Activated CD8-positive, alpha-beta memory T cell treated with anti-CD3 and anti-CD28 coated beads, Interleukin-2, amount 50 U/mL, for 1 hour (primary cell): Measurements from ENCODE around the gene COL5A3.
A peak's percentile ranks its signal among the peaks of the same experiment; 100 is the strongest.

Source experiments
- DNase-seq: peaks from one replicate; pipeline ENCODE4 v3.0.0-alpha.2; 2020; ENCODE audit errors: extremely low read depth

Gene COL5A3

GRCh38 chr19:10011974-10012373 lies 1.7 kb upstream of the COL5A3 start:
- no peak for DNase-seq

- DNase-seq, result no peak
Measured at GRCh38 chr19:10010939-10011338, 635 bp upstream of the COL5A3 start.

- no peak for DNase-seq
Measured at GRCh38 chr19:10009714-10010224, 535 bp downstream of the COL5A3 start.

GRCh38 chr19:10008184-10008765 lies 2.0 kb downstream of the COL5A3 start:
- DNase-seq, result no peak

GRCh38 chr19:10007371-10008183 lies 2.7 kb downstream of the COL5A3 start:
- DNase-seq, result no peak

- DNase-seq, result no peak
Measured at GRCh38 chr19:10006752-10007323, 3.5 kb downstream of the COL5A3 start.

- DNase-seq, result no peak
Measured at GRCh38 chr19:10006335-10006708, 4.0 kb downstream of the COL5A3 start.

GRCh38 chr19:10005632-10006334 lies 4.5 kb downstream of the COL5A3 start:
- no peak for DNase-seq

GRCh38 chr19:10004617-10005016 lies 5.7 kb downstream of the COL5A3 start:
- no peak for DNase-seq

GRCh38 chr19:10003271-10003670 lies 7.0 kb downstream of the COL5A3 start:
- no peak for DNase-seq

GRCh38 chr19:10001899-10002298 lies 8.4 kb downstream of the COL5A3 start:
- DNase-seq, result no peak

- DNase-seq, result peak; percentile 5
Measured at GRCh38 chr19:10000171-10000826, 10.0 kb downstream of the COL5A3 start.

- DNase-seq, result no peak
Measured at GRCh38 chr19:9996541-9996940, 13.8 kb downstream of the COL5A3 start.

- DNase-seq, result no peak
Measured at GRCh38 chr19:9995999-9996398, 14.3 kb downstream of the COL5A3 start.

GRCh38 chr19:9995084-9995483 lies 15.2 kb downstream of the COL5A3 start:
- DNase-seq, result no peak

GRCh38 chr19:9991425-9992191 lies 18.7 kb downstream of the COL5A3 start:
- DNase-seq, result no peak

GRCh38 chr19:9989504-9989903 lies 20.8 kb downstream of the COL5A3 start:
- DNase-seq, result no peak

- no peak for DNase-seq
Measured at GRCh38 chr19:9986787-9987281, 23.5 kb downstream of the COL5A3 start.

- no peak for DNase-seq
Measured at GRCh38 chr19:9981406-9982260, 28.7 kb downstream of the COL5A3 start.

- DNase-seq, result no peak
Measured at GRCh38 chr19:9972103-9972502, 38.2 kb downstream of the COL5A3 start.
